Testis (tissue), 2 donors: Measurements from ENCODE around the gene REEP5.

ENCODE experiments used
- CTCF ChIP-seq, 3 experiments: fragments of 450-650 bp in 2 of 3; fragments of 200-600 bp in 1 of 3; sonication (generic) in 1 of 3; IDR thresholded peaks; one replicate each; pipeline ENCODE4 v1.5.1; 2016 to 2019; ENCODE audit warnings: antibody characterized with exemption in 3 of 3, mild to moderate bottlenecking in 2 of 3, moderate library complexity in 1 of 3
- POLR2A ChIP-seq: fragments of 450-650 bp; IDR thresholded peaks from one replicate; pipeline ENCODE4 v1.6.1; 2017; ENCODE audit warnings: antibody characterized with exemption, mild to moderate bottlenecking, moderate library complexity

DNA sequence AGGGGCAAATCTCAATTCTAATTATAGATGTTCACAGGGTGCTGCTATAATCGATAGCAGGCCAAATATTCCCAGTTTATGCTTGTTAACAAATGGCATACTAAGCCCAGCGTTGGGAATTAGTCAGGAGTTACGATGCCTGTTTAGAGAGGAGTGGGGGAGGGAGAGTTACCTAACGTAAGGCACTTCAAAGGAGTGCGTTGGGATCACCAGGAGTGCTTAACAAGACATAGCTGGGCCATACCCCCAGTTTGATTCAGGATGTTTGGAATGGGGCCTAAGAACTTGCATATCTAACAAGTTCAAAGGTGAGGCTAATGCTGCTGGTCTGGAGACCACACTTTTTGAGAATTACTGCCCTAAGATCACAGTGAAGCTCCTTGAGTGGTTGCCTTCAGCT lies 75.5 kb downstream of the REEP5 start:
- no peak for TF ChIP-seq CTCF (IDR thresholded peaks at IDR 0.05)
- no peak for TF ChIP-seq POLR2A
